GM23338 (cell line): ENCODE data around the gene SLC29A4.

Experiments used
- CREB1 ChIP-seq: fragments of 250-450 bp; sonication (Bioruptor Pico); IDR thresholded peaks from 2 replicates; pipeline ENCODE4 v1.5.0; 2020; ENCODE audit warnings: low read depth, mild to moderate bottlenecking, moderate library complexity
- CTCF ChIP-seq, 2 experiments: fragments of 200-600 bp in 1 of 2; sonication (generic) in 1 of 2; conservative IDR thresholded peaks; 2 replicates each; pipeline versions ENCODE4 v1.5.1 to v1.6.1; 2016 to 2017; ENCODE audit warnings: antibody characterized with exemption in 2 of 2, low read depth in 2 of 2, mild to moderate bottlenecking in 2 of 2, moderate library complexity in 1 of 2
- ETS1 ChIP-seq: IDR thresholded peaks from 2 replicates; pipeline ENCODE4 v1.6.1; 2016; ENCODE audit warnings: antibody characterized with exemption
- EZH2 ChIP-seq: fragments of 200-600 bp; sonication (generic); IDR thresholded peaks from one replicate; pipeline ENCODE4 v1.8.0; 2017; ENCODE audit warnings: antibody characterized with exemption, mild to moderate bottlenecking, low read depth; ENCODE audit not compliant: unreplicated experiment
- JUNB ChIP-seq: IDR thresholded peaks from one replicate; pipeline ENCODE4 v1.6.1; 2016; ENCODE audit warnings: antibody characterized with exemption; ENCODE audit not compliant: unreplicated experiment
- NANOG ChIP-seq: IDR thresholded peaks from 2 replicates; pipeline ENCODE4 v1.6.1; 2016; ENCODE audit warnings: antibody characterized with exemption, borderline replicate concordance
- POLR2AphosphoS5 ChIP-seq: IDR thresholded peaks from 2 replicates; pipeline ENCODE4 v1.6.1; 2016; ENCODE audit warnings: antibody characterized with exemption, low read depth
- REST ChIP-seq: IDR thresholded peaks from one replicate; pipeline ENCODE4 v1.6.1; 2018; ENCODE audit warnings: antibody characterized with exemption; ENCODE audit not compliant: unreplicated experiment
- STAT1 ChIP-seq: IDR thresholded peaks from one replicate; pipeline ENCODE4 v1.6.1; 2016; ENCODE audit warnings: antibody characterized with exemption; ENCODE audit not compliant: unreplicated experiment
- ZNF114 ChIP-seq: fragments of 250-450 bp; sonication (Bioruptor Pico); IDR thresholded peaks from 2 replicates; pipeline ENCODE4 v1.5.0; 2020; ENCODE audit warnings: mild to moderate bottlenecking, moderate library complexity
- ZNF331 ChIP-seq: fragments of 250-450 bp; sonication (Bioruptor Pico); IDR thresholded peaks from 2 replicates; pipeline ENCODE4 v1.5.0; 2020; ENCODE audit warnings: low read depth, mild to moderate bottlenecking, moderate library complexity
- ZNF462 ChIP-seq: fragments of 250-450 bp; sonication (Bioruptor Pico); IDR thresholded peaks from 2 replicates; pipeline ENCODE4 v1.5.0; 2020; ENCODE audit warnings: mild to moderate bottlenecking, moderate library complexity

- TF ChIP-seq CTCF (conservative IDR thresholded peaks at IDR 0.05; ENCODE audit: low read depth in 2 of 2), result no peak
- no peak for TF ChIP-seq EZH2
- no peak for TF ChIP-seq STAT1
- TF ChIP-seq POLR2AphosphoS5, result no peak
- TF ChIP-seq REST, result no peak
- no peak for TF ChIP-seq ETS1
- no peak for TF ChIP-seq NANOG
- no peak for TF ChIP-seq JUNB
- TF ChIP-seq ZNF114, result no peak
- no peak for TF ChIP-seq ZNF331 (CRISPR knock-in tag)
- TF ChIP-seq CREB1 (CRISPR knock-in tag), result no peak
- TF ChIP-seq ZNF462 (CRISPR knock-in tag), result no peak
Observed at GRCh38 chr7:5274441-5274840, 8.3 kb upstream of the SLC29A4 start.
